Testis (tissue), 2 donors: ENCODE data around the gene RAB11FIP5.

Source experiments
- POLR2A ChIP-seq: fragments of 450-650 bp; IDR thresholded peaks from one replicate; pipeline ENCODE4 v1.6.1; 2017; ENCODE audit warnings: antibody characterized with exemption, mild to moderate bottlenecking, moderate library complexity
- TF ChIP-seq, protein P1 (sequence below), 3 experiments: fragments of 450-650 bp in 2 of 3; fragments of 200-600 bp in 1 of 3; sonication (generic) in 1 of 3; IDR thresholded peaks; one replicate each; pipeline ENCODE4 v1.5.1; 2016 to 2019; ENCODE audit warnings: antibody characterized with exemption in 3 of 3, mild to moderate bottlenecking in 2 of 3, moderate library complexity in 1 of 3

DNA sequence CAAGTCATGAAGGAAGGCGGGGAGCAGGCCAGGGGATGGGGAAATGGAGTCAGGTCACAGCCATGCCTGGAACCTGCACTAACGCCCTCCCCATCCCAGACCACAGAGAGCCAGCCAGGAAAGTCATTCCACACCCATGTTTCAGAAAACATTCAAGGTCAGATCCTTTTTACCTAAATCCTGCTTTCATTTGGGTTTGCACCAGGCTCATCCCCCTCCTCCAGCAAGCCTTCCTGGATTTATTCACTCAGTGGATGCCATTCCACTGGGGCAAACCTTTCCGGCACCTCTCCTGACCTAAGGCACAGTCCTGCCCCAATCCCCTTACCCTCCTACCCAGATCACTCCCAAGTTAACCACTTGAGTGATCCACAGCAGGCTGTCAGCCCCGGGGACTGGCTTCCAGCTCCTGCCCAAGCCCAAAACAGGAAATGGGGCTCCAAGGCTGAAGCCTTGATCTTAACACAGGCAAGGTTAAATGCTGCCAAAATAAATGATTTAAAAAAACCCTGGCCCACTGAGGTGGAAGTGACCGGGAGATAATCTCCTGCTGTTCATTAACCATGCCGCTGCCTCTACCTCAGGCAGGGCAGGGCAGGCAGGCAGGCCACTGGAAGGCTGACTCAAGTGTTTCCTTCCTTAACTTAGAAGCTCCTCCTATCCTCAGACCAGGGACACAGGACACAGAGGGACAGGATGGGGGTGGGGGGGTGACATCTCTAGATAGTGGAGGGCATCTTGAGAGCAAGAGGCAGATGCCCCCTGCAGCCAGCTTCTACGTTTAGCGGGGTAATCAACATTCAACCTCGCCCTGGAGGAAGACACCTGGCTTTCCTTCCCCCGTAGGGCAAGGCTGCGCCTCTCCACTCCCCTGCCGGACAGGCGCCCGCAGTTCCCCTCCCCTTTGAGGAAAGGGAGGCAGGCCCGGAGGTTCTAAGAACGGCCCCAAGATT lies 1.4 kb downstream of the RAB11FIP5 start:
- TF ChIP-seq POLR2A: no peak
- TF ChIP-seq, protein P1, sequence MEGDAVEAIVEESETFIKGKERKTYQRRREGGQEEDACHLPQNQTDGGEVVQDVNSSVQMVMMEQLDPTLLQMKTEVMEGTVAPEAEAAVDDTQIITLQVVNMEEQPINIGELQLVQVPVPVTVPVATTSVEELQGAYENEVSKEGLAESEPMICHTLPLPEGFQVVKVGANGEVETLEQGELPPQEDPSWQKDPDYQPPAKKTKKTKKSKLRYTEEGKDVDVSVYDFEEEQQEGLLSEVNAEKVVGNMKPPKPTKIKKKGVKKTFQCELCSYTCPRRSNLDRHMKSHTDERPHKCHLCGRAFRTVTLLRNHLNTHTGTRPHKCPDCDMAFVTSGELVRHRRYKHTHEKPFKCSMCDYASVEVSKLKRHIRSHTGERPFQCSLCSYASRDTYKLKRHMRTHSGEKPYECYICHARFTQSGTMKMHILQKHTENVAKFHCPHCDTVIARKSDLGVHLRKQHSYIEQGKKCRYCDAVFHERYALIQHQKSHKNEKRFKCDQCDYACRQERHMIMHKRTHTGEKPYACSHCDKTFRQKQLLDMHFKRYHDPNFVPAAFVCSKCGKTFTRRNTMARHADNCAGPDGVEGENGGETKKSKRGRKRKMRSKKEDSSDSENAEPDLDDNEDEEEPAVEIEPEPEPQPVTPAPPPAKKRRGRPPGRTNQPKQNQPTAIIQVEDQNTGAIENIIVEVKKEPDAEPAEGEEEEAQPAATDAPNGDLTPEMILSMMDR (IDR thresholded peaks at IDR 0.05): no peak
